ENCODE measurements around the gene CLCNKB.
"Not testable (repeated sequence)": the region's sequence is repeated elsewhere in the genome, so short reads cannot be mapped to it uniquely, and the experiment has no call there.

CLCNKB gene

GRCh38 chr1:16061266-16061665 is 17.7 kb downstream of the CLCNKB start:
- Histone ChIP-seq H3K36me3 (ENCODE audit: insufficient read depth, low read length) (no peaks in the 10 kb centered on the region), H3K9ac (ENCODE audit: insufficient read length) (no peak overlapping the region), H3K4me3 (no peak overlapping the region), H3K27ac (no peak overlapping the region), H3K9me3 (ENCODE audit: low read depth, low read length) (no peaks in the 10 kb centered on the region)
- no peak for DNase-seq (ENCODE audit: low read depth, low spot score)
- TF ChIP-seq EZH2 (IDR thresholded peaks at IDR 0.05) (no peak), FOXP2 (optimal IDR thresholded peaks at IDR 0.05; ENCODE audit: control extremely low read depth, extremely low read length, insufficient read depth) (no peak), POLR2AphosphoS5 (IDR thresholded peaks at IDR 0.05; ENCODE audit: borderline replicate concordance, low read depth, low read length) (no peak)

GRCh38 chr1:16061989-16062686 is 18.6 kb downstream of the CLCNKB start:
- not testable (repeated sequence) for H3K9me3 ChIP-seq (ENCODE audit: low read depth, low read length); DNase-seq (ENCODE audit: low read depth, low spot score); H3K27ac ChIP-seq; H3K36me3 ChIP-seq (ENCODE audit: insufficient read depth, low read length); H3K4me3 ChIP-seq; H3K9ac ChIP-seq (ENCODE audit: insufficient read length)

- not testable (repeated sequence) for H3K36me3 ChIP-seq (ENCODE audit: insufficient read depth, low read length); H3K9ac ChIP-seq (ENCODE audit: insufficient read length); DNase-seq (ENCODE audit: low read depth, low spot score)
Measured at GRCh38 chr1:16062687-16063075, 19.1 kb downstream of the CLCNKB start.

GRCh38 chr1:16063226-16063829 is 19.7 kb downstream of the CLCNKB start:
- Histone ChIP-seq H3K9ac (ENCODE audit: insufficient read length) (no peak overlapping the region), H3K27ac (no peak overlapping the region), H3K36me3 (ENCODE audit: insufficient read depth, low read length) (no peaks in the 10 kb centered on the region), H3K4me3 (no peak overlapping the region), H3K9me3 (ENCODE audit: low read depth, low read length) (no peaks in the 10 kb centered on the region)
- TF ChIP-seq EZH2 (IDR thresholded peaks at IDR 0.05): no peak
- TF ChIP-seq POLR2AphosphoS5 (IDR thresholded peaks at IDR 0.05; ENCODE audit: borderline replicate concordance, low read depth, low read length): no peak
- no peak for TF ChIP-seq FOXP2 (optimal IDR thresholded peaks at IDR 0.05; ENCODE audit: control extremely low read depth, extremely low read length, insufficient read depth)
- DNase-seq (ENCODE audit: low read depth, low spot score): no peak

More at GRCh38 chr1:16062687-16063075, 19.1 kb downstream of the CLCNKB start:
- H3K27ac ChIP-seq; H3K9me3 ChIP-seq (ENCODE audit: low read depth, low read length); H3K4me3 ChIP-seq: not testable (repeated sequence)

GRCh38 chr1:16063921-16064320 is 20.3 kb downstream of the CLCNKB start:
- H3K4me3 ChIP-seq: no peak overlapping the region
- H3K27ac ChIP-seq: no peak overlapping the region
- no peaks in the 10 kb centered on the region for H3K9me3 ChIP-seq (ENCODE audit: low read depth, low read length)
- H3K9ac ChIP-seq (ENCODE audit: insufficient read length): no peak overlapping the region
- TF ChIP-seq POLR2AphosphoS5 (IDR thresholded peaks at IDR 0.05; ENCODE audit: borderline replicate concordance, low read depth, low read length) (no peak), FOXP2 (optimal IDR thresholded peaks at IDR 0.05; ENCODE audit: control extremely low read depth, extremely low read length, insufficient read depth) (no peak), EZH2 (IDR thresholded peaks at IDR 0.05) (no peak)
- no peak for DNase-seq (ENCODE audit: low read depth, low spot score)
- H3K36me3 ChIP-seq (ENCODE audit: insufficient read depth, low read length): no peaks in the 10 kb centered on the region

- no peak overlapping the region for H3K9ac ChIP-seq (ENCODE audit: insufficient read length)
- H3K27ac ChIP-seq: no peak overlapping the region
- no peak for DNase-seq (ENCODE audit: low read depth, low spot score)
- TF ChIP-seq EZH2 (IDR thresholded peaks at IDR 0.05) (no peak), FOXP2 (optimal IDR thresholded peaks at IDR 0.05; ENCODE audit: control extremely low read depth, extremely low read length, insufficient read depth) (no peak), POLR2AphosphoS5 (IDR thresholded peaks at IDR 0.05; ENCODE audit: borderline replicate concordance, low read depth, low read length) (no peak)
- no peaks in the 10 kb centered on the region for H3K36me3 ChIP-seq (ENCODE audit: insufficient read depth, low read length)
- H3K9me3 ChIP-seq (ENCODE audit: low read depth, low read length): no peaks in the 10 kb centered on the region
- H3K4me3 ChIP-seq: no peak overlapping the region
Measured at GRCh38 chr1:16064536-16065268, 21.1 kb downstream of the CLCNKB start.

- TF ChIP-seq EZH2 (IDR thresholded peaks at IDR 0.05): no peak
- TF ChIP-seq POLR2AphosphoS5 (IDR thresholded peaks at IDR 0.05; ENCODE audit: borderline replicate concordance, low read depth, low read length): no peak
- TF ChIP-seq FOXP2 (optimal IDR thresholded peaks at IDR 0.05; ENCODE audit: control extremely low read depth, extremely low read length, insufficient read depth): no peak
- DNase-seq (ENCODE audit: low read depth, low spot score): no peak
- Histone ChIP-seq H3K4me3 (no peak overlapping the region), H3K27ac (no peak overlapping the region), H3K9me3 (ENCODE audit: low read depth, low read length) (no peaks in the 10 kb centered on the region), H3K9ac (ENCODE audit: insufficient read length) (no peak overlapping the region), H3K36me3 (ENCODE audit: insufficient read depth, low read length) (no peaks in the 10 kb centered on the region)
Measured at GRCh38 chr1:16065269-16065576, 21.6 kb downstream of the CLCNKB start.

GRCh38 chr1:16066245-16066644 is 22.7 kb downstream of the CLCNKB start:
- H3K27ac ChIP-seq: no peak overlapping the region
- TF ChIP-seq EZH2 (IDR thresholded peaks at IDR 0.05) (no peak), FOXP2 (optimal IDR thresholded peaks at IDR 0.05; ENCODE audit: control extremely low read depth, extremely low read length, insufficient read depth) (no peak)
- no peaks in the 10 kb centered on the region for H3K36me3 ChIP-seq (ENCODE audit: insufficient read depth, low read length)
- DNase-seq (ENCODE audit: low read depth, low spot score): no peak
- no peak overlapping the region for H3K9ac ChIP-seq (ENCODE audit: insufficient read length)
- H3K9me3 ChIP-seq (ENCODE audit: low read depth, low read length): no peaks in the 10 kb centered on the region
- no peak overlapping the region for H3K4me3 ChIP-seq

All from SK-N-MC (cell line).